Measurements from ENCODE around the gene SLC25A45.
A peak's percentile ranks its signal among the peaks of the same experiment; 100 is the strongest.

SLC25A45 gene

GRCh38 chr11:65356394-65356972 is 26.0 kb downstream of the SLC25A45 start:
- no peak for TF ChIP-seq CTCF (IDR thresholded peaks at IDR 0.05; ENCODE audit: control insufficient read depth, insufficient read depth, low read depth, low read length, missing control alignments)
- no peak for DNase-seq (ENCODE audit: low read depth)

GRCh38 chr11:65355776-65356393 is 26.6 kb downstream of the SLC25A45 start:
- no peak for DNase-seq (ENCODE audit: low read depth)
- no peak for TF ChIP-seq CTCF (IDR thresholded peaks at IDR 0.05; ENCODE audit: control insufficient read depth, insufficient read depth, low read depth, low read length, missing control alignments)
- H3K4me3 ChIP-seq (ENCODE audit: control insufficient read depth, low read depth, low read length): peak overlapping the region; percentile 58

More at GRCh38 chr11:65356394-65356972, 26.0 kb downstream of the SLC25A45 start:
- no peak overlapping the region for H3K4me3 ChIP-seq (ENCODE audit: control insufficient read depth, low read depth, low read length)

GRCh38 chr11:65355013-65355775 is 27.3 kb downstream of the SLC25A45 start:
- TF ChIP-seq CTCF (IDR thresholded peaks at IDR 0.05; ENCODE audit: control insufficient read depth, insufficient read depth, low read depth, low read length, missing control alignments): no peak
- DNase-seq (ENCODE audit: low read depth): no peak
- peak overlapping the region; percentile 58 for H3K4me3 ChIP-seq (ENCODE audit: control insufficient read depth, low read depth, low read length)

- peak within 1 kb of the TSS; percentile 58 for H3K4me3 ChIP-seq (ENCODE audit: control insufficient read depth, low read depth, low read length)
- peak; percentile 54 for DNase-seq (ENCODE audit: low read depth)
- no peak for TF ChIP-seq CTCF (IDR thresholded peaks at IDR 0.05; ENCODE audit: control insufficient read depth, insufficient read depth, low read depth, low read length, missing control alignments)
Observed at GRCh38 chr11:65354265-65355012, 28.0 kb downstream of the SLC25A45 start, which contains the start of gene TIGD3. Gene TIGD3, plus strand, starts transcription at chr11:65354751. Its CDS starts 1,058 bp downstream, at chr11:65355809.

GRCh38 chr11:65353900-65354264 is 28.6 kb downstream of the SLC25A45 start:
- no peak for DNase-seq (ENCODE audit: low read depth)
- TF ChIP-seq CTCF (IDR thresholded peaks at IDR 0.05; ENCODE audit: control insufficient read depth, insufficient read depth, low read depth, low read length, missing control alignments): no peak
- H3K4me3 ChIP-seq (ENCODE audit: control insufficient read depth, low read depth, low read length): peak overlapping the region; percentile 58

- H3K4me3 ChIP-seq (ENCODE audit: control insufficient read depth, low read depth, low read length): no peak overlapping the region
- DNase-seq (ENCODE audit: low read depth): no peak
- TF ChIP-seq CTCF (IDR thresholded peaks at IDR 0.05; ENCODE audit: control insufficient read depth, insufficient read depth, low read depth, low read length, missing control alignments): no peak
Observed at GRCh38 chr11:65353376-65353775, 29.1 kb downstream of the SLC25A45 start.
